Forelimb muscle (tissue), 1 donor: ENCODE data around the gene ANKRD66. TPM values are rescaled to one million over a fixed set of nuclear protein-coding genes. Genes with fewer than 3 reads are reported as not detected.
"Not testable (repeated sequence)": the region's sequence is repeated elsewhere in the genome, so short reads cannot be mapped to it uniquely, and the experiment has no call there.

ENCODE experiments used
- DNase-seq: peaks from one replicate; pipeline ENCODE4 v3.0.0-alpha.2; 2013; ENCODE audit warnings: low read depth
- polyA plus RNA-seq: library from polyadenylated mRNA; unstranded; fragments of 120-200 nt; gene quantifications from one replicate; pipeline ENCODE4 v1.2.1, GENCODE V29; 2013; ENCODE audit not compliant: insufficient read length

Gene ANKRD66
- polyA plus RNA-seq, 1 donor, result 0.39 TPM

DNA sequence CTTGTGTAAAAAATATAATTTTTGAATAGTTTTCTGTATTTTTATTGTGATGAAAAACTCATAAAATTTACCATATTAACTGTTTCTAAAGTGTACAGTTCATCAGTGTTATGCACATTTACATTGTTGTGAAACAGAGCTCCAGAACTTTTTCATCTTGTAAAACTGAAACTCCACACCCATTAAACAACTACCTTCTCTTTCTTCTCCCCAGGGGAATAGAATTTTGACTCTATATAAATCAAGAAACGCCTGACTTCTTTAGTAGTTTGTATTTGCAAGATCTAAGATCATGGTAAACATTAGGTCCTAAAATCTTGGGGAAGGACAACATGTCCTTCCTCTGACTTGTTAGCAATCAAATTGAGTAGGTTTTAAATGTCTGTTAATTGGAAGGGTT, 9.1 kb downstream of the ANKRD66 start:
- DNase-seq, result no peak

DNA sequence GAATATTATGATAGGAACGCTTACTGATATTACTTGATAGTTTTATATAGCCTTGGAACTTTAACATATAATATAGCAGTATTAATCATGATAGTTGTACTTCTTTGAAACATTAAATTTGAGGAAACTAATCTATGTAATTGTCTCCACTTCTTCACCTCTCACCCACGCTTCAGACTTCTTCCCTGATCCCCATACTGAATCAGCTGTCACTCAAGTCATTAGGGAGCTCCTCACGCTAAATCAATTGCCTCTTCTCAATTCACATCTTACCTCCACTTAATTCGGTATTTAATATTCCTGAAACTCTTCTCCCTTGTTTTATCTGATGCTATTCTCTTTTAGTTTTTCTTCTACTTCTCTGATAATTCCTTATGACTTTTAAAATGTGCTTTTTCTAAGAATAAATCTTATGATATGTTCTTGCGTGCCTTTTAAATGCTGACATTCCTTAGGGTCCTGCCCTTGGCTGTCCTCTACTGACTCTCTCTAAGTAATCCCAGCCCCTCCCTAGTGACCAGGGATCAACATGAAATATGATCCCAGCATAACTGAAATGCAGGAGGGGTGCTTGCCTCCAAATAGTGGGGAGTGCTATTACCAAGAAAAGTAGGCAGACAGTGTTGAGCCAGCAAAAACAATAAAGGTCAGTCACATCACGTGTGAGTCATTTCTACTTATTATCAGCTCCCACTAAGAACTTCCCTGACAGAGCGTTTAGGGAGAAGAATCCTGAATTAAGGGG, 9.9 kb downstream of the ANKRD66 start:
- DNase-seq, result no peak

GRCh38 chr6:46757214-46757596, 10.5 kb downstream of the ANKRD66 start:
- DNase-seq, result no peak

GRCh38 chr6:46758960-46759753, 12.4 kb downstream of the ANKRD66 start:
- DNase-seq, result no peak

DNA sequence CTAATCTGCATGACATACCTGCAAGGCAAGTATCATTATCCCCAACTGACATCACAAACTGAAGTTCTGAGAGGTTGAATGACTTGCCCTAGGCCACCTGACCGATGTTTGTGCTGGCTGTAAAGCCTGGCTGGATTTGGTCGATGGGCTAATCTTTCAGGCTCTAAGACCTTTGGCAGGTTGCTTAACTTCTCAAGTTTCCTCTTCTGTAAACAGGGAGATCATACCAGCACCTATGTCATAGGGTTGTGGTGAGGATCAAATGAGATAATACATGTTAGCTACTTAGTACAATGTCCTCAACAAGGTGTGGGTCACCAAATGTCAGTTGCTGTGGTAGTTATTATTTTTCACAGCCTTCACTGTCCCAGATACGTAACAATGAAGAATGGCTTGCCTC, 14.2 kb downstream of the ANKRD66 start:
- DNase-seq, result no peak

DNA sequence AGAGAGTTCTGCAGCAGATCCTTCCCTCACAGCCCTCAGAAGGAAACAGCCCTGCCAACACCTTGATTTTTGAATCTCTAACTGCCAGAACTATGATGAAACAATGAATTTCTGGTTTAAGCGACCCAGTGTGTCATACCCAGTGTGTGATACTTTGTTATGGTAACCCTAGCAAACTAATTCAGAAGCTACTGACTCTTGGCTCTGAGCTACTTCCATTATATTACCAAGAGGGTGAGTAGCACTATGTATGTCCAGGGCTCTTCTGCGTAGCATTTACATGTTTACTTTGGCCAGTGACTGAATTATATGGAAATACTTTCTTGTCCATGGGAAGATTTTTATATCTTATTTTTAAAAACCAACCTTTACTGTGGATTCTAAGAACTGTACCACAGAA, 16.7 kb downstream of the ANKRD66 start:
- no peak for DNase-seq

- not testable (repeated sequence) for DNase-seq
Measured at GRCh38 chr6:46764280-46764679, 17.5 kb downstream of the ANKRD66 start.

DNA sequence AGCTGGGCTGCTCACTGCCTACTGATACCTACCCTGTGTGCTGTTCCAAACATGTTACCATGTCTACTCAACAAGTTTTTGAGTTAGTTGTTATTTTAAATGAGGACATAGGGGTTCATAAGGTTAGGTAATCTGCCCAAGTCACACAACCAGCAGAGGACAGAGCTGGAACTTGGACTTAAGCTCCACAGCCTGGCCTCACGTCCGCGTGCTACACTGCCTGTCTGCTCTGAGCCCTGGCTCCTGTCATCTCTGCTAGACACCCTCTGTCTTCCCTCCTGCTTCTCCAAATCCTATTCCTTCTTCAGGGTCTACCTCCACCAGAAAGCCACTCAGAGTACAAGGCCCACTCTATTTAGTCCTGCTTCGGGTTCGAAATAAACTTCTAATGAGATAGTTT, 18.2 kb downstream of the ANKRD66 start:
- no peak for DNase-seq

GRCh38 chr6:46772016-46772415, 25.3 kb downstream of the ANKRD66 start:
- no peak for DNase-seq

DNA sequence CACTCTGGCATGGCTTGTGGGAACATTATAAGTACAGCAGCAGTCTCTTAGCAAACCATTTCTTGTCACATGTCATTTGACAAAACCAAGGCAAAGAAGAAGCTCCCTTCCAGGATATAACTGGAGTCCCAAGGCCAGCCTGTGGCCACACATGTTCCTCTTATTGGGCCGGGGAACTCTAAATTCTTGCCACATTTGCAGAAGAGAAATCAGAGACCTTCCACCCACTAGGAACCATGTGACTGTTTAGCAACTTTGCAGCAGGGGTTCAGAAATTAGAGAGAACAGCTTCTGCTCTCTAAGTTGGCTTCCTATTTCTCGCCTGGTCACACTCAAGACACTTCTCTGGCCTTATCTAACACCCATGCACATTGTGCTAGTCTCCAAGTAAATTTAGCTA, 26.0 kb downstream of the ANKRD66 start:
- no peak for DNase-seq

DNA sequence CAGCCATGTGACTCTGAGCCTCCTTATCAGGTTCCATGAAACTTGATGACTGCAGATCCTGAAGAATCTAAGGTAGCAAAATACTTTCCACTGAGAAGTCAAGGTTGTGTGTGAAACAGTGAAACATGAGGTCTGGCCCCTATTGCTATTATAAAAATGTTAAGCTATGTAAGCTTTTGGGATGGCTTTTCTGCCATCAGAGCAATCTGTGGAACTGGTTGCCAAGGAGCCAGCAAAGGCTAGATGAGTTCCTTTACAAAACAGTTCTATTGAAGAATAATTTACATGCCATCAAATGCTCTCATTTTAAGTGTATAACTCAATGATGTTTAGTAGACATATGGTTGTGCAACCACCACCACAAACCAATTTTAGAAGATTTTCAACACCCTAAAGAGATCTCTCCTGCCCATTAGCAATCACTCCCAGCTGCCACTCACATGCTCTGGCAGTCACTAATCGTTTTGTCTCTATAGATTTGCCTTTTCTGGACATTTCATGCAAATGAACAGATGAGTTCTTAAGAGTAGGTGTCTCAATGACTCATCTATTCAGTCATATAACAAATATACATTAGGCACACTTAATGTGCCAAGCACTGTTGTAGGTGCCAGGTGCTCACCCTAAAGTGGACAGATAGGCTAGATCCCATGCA, 26.6 kb downstream of the ANKRD66 start:
- DNase-seq, result no peak

GRCh38 chr6:46774736-46775135, 28.0 kb downstream of the ANKRD66 start:
- not testable (repeated sequence) for DNase-seq

DNA sequence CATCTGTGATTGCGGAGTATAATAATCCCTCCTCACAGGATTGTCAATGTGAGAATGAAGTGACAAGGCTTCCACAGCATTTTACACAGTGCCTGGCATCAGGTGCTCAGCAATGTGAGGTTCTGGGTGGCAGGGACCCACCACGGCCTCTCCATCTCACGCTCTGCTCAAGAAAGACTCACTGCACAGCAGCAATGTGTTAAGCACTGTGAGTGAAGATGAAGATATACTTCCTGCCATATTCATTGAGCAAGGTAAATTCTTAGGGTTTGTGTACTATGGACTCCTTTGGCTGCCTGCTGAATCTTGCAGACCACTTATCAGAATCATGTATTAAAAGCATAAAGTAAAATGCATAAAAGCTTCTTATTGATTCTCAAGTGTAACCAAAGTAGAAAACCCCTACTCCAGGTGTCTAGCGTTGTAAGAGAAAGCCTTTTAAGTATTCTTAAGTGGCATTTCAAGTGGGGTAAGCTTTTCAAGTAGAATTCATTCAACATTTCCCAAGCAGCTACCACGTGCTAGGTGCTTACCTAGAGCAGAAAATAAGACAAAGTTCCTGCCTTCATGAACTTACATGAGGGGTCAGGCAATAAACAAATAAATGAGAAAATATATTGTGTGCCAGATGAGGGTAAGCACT, 29.5 kb downstream of the ANKRD66 start:
- DNase-seq, result no peak

- DNase-seq, result no peak
Measured at GRCh38 chr6:46777476-46778346, 31.0 kb downstream of the ANKRD66 start.

GRCh38 chr6:46781478-46782378, 35.0 kb downstream of the ANKRD66 start:
- DNase-seq, result no peak

DNA sequence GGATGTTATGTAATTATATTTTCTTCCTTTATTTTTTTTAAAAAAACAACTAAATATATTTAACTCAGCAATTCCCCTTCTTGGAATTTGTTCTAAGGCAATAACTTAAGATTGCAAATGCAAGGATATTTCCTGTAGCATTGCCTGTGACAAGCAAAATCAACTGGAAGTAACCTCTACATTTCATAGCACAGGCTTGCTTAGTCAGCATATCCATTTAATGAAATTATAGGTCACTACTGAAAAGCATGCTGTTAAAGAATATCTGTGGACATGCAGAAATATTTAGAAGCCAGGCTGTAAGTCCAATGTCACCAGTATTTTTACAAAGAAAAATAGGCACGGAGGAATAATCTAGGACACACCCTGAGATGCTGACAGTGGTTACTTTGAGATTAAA, 37.8 kb downstream of the ANKRD66 start:
- DNase-seq, result no peak

- DNase-seq, result no peak
Measured at GRCh38 chr6:46787871-46788540, 41.3 kb downstream of the ANKRD66 start.

DNA sequence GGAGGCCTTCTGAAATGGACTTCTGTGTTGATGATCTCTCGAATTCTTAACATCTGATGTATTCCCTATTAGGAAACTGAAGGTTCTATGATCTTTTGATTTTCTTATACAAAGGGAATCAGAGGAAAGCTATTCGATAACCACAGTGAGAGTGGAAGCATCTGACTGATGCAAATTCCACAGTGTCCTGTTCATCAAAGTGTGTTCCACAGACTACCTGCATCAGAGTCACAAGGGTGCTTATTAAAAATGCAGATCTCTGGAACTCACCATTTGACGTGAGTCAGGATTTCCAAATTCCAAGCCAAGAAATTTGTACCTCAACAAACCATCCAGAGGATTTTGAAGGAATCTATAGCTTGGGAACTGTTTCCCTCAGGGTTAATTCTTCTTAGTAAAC, 42.1 kb downstream of the ANKRD66 start:
- DNase-seq, result no peak
